NCI-H510A (cell line): ENCODE measurements around the gene PROM2.

Experiments
- DNase-seq: peaks from one replicate; lab custom pipeline; 2025; lab: John Stamatoyannopoulos, UW

PROM2 gene

GRCh38 chr2:95320986-95321767, 46.9 kb downstream of the PROM2 start:
- DNase-seq: no peak

GRCh38 chr2:95323347-95324155, 49.3 kb downstream of the PROM2 start:
- DNase-seq: no peak

GRCh38 chr2:95325026-95325425, 50.8 kb downstream of the PROM2 start:
- DNase-seq: no peak

- no peak for DNase-seq
Observed at GRCh38 chr2:95325590-95326432, 51.6 kb downstream of the PROM2 start.

- DNase-seq: no peak
Observed at GRCh38 chr2:95326433-95327140, 52.3 kb downstream of the PROM2 start.

GRCh38 chr2:95327861-95328260, 53.6 kb downstream of the PROM2 start:
- no peak for DNase-seq

GRCh38 chr2:95328358-95329125, 54.3 kb downstream of the PROM2 start:
- DNase-seq: no peak

- DNase-seq: no peak
Observed at GRCh38 chr2:95329401-95329800, 55.2 kb downstream of the PROM2 start.

GRCh38 chr2:95329891-95330793, 55.9 kb downstream of the PROM2 start:
- no peak for DNase-seq

GRCh38 chr2:95330794-95331338, 56.6 kb downstream of the PROM2 start:
- no peak for DNase-seq

- DNase-seq: no peak
Observed at GRCh38 chr2:95331606-95332005, 57.4 kb downstream of the PROM2 start.

GRCh38 chr2:95332036-95332435, 57.8 kb downstream of the PROM2 start:
- DNase-seq: no peak

- DNase-seq: no peak
Observed at GRCh38 chr2:95333056-95333455, 58.8 kb downstream of the PROM2 start.

GRCh38 chr2:95333888-95334338, 59.7 kb downstream of the PROM2 start:
- no peak for DNase-seq

GRCh38 chr2:95334916-95335641, 60.8 kb downstream of the PROM2 start:
- no peak for DNase-seq

GRCh38 chr2:95336406-95336805, 62.2 kb downstream of the PROM2 start:
- DNase-seq: no peak

GRCh38 chr2:95337829-95338228, 63.6 kb downstream of the PROM2 start:
- DNase-seq: no peak
